GM13977 (cell line): ENCODE results near the gene KRT38.

Experiments
- DNase-seq: peaks from one replicate; pipeline ENCODE4 v3.0.0; 2012; ENCODE audit warnings: low spot score
- in situ Hi-C: fragments of 300-500 bp; cut with MboI; formaldehyde crosslinking; loops from one replicate; pipeline ENCODE4 v1.12.0; 2022; ENCODE audit warnings: low sequenced_read_pairs, low pct_unique_long_range_greater_than_20kb, mixed read lengths, inconsistent platforms; ENCODE audit not compliant: unreplicated experiment
- TF ChIP-seq, protein P1 (sequence below): IDR thresholded peaks from 2 replicates; pipeline ENCODE4 v1.5.1; 2012; ENCODE audit warnings: mild to moderate bottlenecking, control low read depth; ENCODE audit not compliant: insufficient read depth; ENCODE audit errors: extremely low read depth, missing control alignments

KRT38 gene

DNA sequence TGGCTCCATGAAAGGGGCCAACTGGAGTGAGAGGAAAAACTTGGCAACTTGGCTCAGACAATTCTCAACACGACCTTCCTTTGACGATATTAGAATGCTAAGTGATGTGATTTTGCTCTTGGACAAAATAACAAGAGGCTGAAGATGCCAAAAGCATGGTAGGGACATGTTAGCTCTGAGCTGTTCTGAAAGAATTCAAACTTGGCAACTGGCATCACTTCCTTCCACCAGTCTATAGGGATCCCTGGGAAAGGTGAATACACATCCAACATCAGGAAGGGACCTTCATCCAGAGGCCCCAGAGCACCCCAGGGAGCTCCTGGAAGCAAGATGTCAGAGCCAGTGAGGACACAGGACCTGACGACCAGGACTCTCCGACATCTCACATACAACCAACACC lies 20.6 kb downstream of the KRT38 start:
- DNase-seq = no peak
- in situ Hi-C loops = no loop called here
- TF ChIP-seq, protein P1, sequence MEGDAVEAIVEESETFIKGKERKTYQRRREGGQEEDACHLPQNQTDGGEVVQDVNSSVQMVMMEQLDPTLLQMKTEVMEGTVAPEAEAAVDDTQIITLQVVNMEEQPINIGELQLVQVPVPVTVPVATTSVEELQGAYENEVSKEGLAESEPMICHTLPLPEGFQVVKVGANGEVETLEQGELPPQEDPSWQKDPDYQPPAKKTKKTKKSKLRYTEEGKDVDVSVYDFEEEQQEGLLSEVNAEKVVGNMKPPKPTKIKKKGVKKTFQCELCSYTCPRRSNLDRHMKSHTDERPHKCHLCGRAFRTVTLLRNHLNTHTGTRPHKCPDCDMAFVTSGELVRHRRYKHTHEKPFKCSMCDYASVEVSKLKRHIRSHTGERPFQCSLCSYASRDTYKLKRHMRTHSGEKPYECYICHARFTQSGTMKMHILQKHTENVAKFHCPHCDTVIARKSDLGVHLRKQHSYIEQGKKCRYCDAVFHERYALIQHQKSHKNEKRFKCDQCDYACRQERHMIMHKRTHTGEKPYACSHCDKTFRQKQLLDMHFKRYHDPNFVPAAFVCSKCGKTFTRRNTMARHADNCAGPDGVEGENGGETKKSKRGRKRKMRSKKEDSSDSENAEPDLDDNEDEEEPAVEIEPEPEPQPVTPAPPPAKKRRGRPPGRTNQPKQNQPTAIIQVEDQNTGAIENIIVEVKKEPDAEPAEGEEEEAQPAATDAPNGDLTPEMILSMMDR = no peak

DNA sequence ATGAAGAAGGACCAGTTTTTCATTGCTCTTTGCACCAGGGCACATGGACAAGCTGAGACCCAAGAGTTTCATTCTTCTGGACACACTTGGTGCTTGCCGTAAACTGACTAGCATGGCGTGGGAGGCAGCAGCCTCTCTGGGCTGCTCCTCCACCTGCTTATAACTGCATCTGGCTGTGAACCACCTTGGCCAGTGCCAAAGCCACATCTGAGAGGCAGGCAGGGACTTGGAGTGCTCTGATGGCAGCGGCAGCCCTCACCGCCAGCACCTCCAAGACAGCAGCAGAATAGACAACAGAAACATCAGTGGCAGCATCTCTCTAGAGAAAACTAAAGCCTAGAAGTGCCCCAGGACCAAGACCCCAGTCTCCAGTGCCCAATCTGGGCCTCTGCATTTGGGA lies 21.1 kb downstream of the KRT38 start:
- in situ Hi-C loops = no loop called here
- no peak for DNase-seq
- TF ChIP-seq, protein P1 = no peak

DNA sequence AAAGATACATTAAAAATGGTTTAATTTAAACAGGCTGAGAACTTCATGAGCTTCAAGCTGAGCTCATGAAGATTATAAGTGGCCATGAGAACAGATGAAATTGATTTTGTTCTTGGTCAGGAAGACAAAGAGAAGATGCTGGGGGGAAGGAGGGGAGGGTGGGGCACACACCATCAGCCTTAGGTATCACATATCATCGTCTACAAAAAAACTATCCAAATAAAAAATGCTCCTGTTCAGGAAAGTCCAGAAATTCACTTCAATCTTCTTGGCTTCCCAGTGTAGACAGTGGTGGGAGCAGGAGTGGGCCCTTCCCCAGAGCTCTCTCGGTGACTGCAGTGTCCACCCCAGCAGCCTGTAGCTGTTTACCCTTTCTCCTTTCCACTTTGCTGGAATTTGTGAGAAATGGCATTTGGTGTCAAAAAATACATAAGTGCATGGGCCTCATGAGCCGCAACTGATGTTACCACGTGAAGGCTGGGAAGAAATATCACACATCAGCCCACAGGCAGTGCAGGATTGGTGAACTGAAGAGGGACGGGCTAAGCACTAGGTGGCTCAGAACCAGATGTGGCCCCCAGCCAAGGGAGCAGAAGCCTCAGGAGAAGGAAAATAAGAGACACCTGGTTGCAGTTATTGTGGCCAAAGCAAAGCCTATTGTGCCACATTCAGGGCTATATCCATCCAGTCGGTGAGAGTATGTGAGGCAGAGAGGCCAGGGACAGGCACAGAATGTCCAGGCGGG lies 22.5 kb downstream of the KRT38 start:
- TF ChIP-seq, protein P1 = no peak
- DNase-seq = no peak

DNA sequence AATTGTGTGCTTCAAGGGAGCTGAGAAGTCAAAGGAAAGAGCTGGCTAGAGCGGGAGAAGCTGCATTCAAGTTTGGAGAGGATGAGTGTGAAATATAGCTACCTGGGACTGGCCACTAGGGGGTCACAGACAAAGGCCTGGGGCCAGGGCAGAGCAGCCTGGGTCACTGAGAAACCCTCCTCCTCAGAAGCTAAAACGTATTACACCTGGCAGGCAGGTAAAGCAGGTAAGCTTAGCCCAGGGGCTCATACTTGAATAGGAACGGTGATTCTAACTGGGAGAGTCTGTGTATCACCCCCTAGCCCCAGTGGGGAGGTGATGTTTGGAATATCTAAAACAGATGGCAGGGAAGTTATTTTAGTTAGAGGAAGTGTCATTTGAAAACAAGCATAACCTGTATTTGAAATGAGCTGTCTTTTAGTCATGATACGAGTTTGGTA lies 23.2 kb downstream of the KRT38 start:
- DNase-seq = peak; percentile 43
- in situ Hi-C loops = no loop called here
- TF ChIP-seq, protein P1 = peak; percentile 42

More for the DNA sequence above, 22.5 kb downstream of the KRT38 start:
- in situ Hi-C loops = no loop called here

DNA sequence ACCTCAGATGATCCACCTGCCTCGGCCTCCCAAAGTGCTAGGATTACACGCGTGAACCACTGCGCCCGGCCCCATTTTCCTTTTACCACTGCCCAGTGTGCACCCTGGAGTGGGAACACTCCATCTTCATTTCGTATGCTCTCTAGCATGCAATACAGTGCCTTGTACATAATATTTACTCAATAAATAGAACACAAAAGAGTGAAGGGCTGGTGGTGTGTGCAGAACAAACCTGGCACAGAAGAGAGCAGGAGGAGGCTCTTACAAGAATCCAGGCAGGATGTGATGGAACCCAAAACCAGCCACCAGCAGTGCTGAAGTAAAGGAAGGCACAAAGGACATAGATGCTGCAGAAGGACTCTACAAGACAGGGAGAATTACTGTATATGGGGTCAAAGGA lies 23.7 kb downstream of the KRT38 start:
- DNase-seq = no peak
- in situ Hi-C loops = no loop called here
- TF ChIP-seq, protein P1 = no peak

DNA sequence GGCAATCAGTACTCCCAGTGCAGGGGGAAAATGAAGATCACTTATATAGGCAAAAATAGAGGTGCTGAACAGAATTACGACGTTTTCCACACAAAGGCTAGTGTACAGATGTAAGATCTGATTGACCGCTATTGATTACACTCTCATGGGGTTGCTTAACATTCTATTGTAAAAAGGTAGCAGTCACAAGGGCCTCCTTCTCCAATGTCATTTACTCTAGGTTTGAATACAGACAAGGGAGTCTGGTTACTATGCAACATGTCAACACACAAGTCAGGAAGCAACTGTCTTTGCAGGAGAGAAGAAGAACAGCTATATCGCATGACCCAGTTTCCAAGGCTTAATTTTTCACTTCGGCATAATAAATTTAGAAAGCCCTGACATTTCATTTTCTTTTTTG lies 24.3 kb downstream of the KRT38 start:
- TF ChIP-seq, protein P1 = no peak
- DNase-seq = no peak
- in situ Hi-C loops = no loop called here
